WTC11 (cell line): Measurements from ENCODE around the gene INO80B. TPM values are rescaled to one million over a fixed set of nuclear protein-coding genes. Genes with fewer than 3 reads are reported as not detected.

Experiments used
- ATAC-seq: fragments of 200-7000 bp; cut with Tn5 transposase; 2 replicates; pipeline ENCODE4 v1.10.0; 2021; ENCODE audit warnings: mild to moderate bottlenecking, moderate library complexity
- CTCF ChIA-PET: fragments of 300-600 bp; sonication (Branson Sonifier 250); formaldehyde crosslinking; loops from one replicate; lab custom pipeline; 2021; ENCODE audit warnings: antibody characterized with exemption; lab: Charles Lee
- POLR2A ChIA-PET: fragments of 350-600 bp; sonication (Branson Sonifier 250); formaldehyde crosslinking; loops from one replicate; lab custom pipeline; 2021; ENCODE audit warnings: antibody characterized with exemption; lab: Charles Lee
- DNase-seq: peaks from one replicate; pipeline ENCODE4 v3.0.0; 2021; ENCODE audit warnings: low spot score
- H3K27ac Mint-ChIP-seq: 2 replicates; pipeline ENCODE4 v1.8.0; 2021; ENCODE audit warnings: mixed read lengths
- H3K27me3 Mint-ChIP-seq: 2 replicates; pipeline ENCODE4 v1.8.0; 2021; ENCODE audit warnings: low read depth, mild to moderate bottlenecking, moderate library complexity, mixed read lengths
- H3K36me3 Mint-ChIP-seq: 2 replicates; pipeline ENCODE4 v1.8.0; 2021; ENCODE audit warnings: mixed read lengths
- H3K4me1 Mint-ChIP-seq: 2 replicates; pipeline ENCODE4 v1.8.0; 2022; ENCODE audit warnings: mixed read lengths
- H3K4me3 Mint-ChIP-seq: 2 replicates; pipeline ENCODE4 v1.8.0; 2021; ENCODE audit warnings: mild to moderate bottlenecking, moderate library complexity, mixed read lengths
- H3K9me3 Mint-ChIP-seq: 2 replicates; pipeline ENCODE4 v1.8.0; 2021; ENCODE audit warnings: mixed read lengths
- CTCF ChIP-seq: fragments of 200-600 bp; IDR thresholded peaks from 2 replicates; pipeline ENCODE4 v1.8.0; 2022; ENCODE audit warnings: antibody characterized with exemption
- EMX1 ChIP-seq: fragments of 250-450 bp; sonication (Bioruptor Pico); IDR thresholded peaks from 2 replicates; pipeline ENCODE4 v1.8.0; 2021; ENCODE audit warnings: mild to moderate bottlenecking
- ESRRA ChIP-seq: sonication (generic); formaldehyde crosslinking; IDR thresholded peaks from 2 replicates; pipeline ENCODE4 v1.8.1; 2022; ENCODE audit warnings: mild to moderate bottlenecking, missing genetic modification reagents, borderline replicate concordance
- FOXP1 ChIP-seq: sonication (generic); formaldehyde crosslinking; IDR thresholded peaks from 2 replicates; pipeline ENCODE4 v1.8.0; 2022; ENCODE audit warnings: missing genetic modification reagents, mild to moderate bottlenecking, moderate library complexity, borderline replicate concordance
- HMGXB4 ChIP-seq: sonication (generic); formaldehyde crosslinking; IDR thresholded peaks from 2 replicates; pipeline ENCODE4 v1.8.1; 2023; ENCODE audit warnings: mild to moderate bottlenecking, moderate library complexity, missing genetic modification reagents
- MYBL2 ChIP-seq: sonication (generic); formaldehyde crosslinking; IDR thresholded peaks from 2 replicates; pipeline ENCODE4 v1.8.1; 2023; ENCODE audit warnings: mild to moderate bottlenecking, moderate library complexity, missing genetic modification reagents
- NFYB ChIP-seq: sonication (generic); formaldehyde crosslinking; conservative IDR thresholded peaks from 2 replicates; pipeline ENCODE4 v1.8.0; 2022; ENCODE audit warnings: low read depth, missing genetic modification reagents
- NR1H2 ChIP-seq: sonication (generic); formaldehyde crosslinking; IDR thresholded peaks from 2 replicates; pipeline ENCODE4 v1.9.0; 2021; ENCODE audit warnings: mild to moderate bottlenecking, moderate library complexity, missing genetic modification reagents
- NR3C1 ChIP-seq: sonication (generic); formaldehyde crosslinking; conservative IDR thresholded peaks from 2 replicates; pipeline ENCODE4 v1.8.1; 2023; ENCODE audit warnings: low read depth, mild to moderate bottlenecking, missing genetic modification reagents
- PRRX2 ChIP-seq: fragments of 250-450 bp; sonication (Bioruptor Pico); IDR thresholded peaks from 2 replicates; pipeline ENCODE4 v1.8.0; 2021; ENCODE audit warnings: mild to moderate bottlenecking
- RELA ChIP-seq: sonication (generic); formaldehyde crosslinking; IDR thresholded peaks from 2 replicates; pipeline ENCODE4 v1.8.1; 2022; ENCODE audit warnings: missing genetic modification reagents, mild to moderate bottlenecking, borderline replicate concordance
- TP53 ChIP-seq: sonication (generic); formaldehyde crosslinking; IDR thresholded peaks from 2 replicates; pipeline ENCODE4 v1.8.1; 2023; ENCODE audit warnings: mild to moderate bottlenecking, missing genetic modification reagents
- ZBTB43 ChIP-seq: sonication (generic); formaldehyde crosslinking; IDR thresholded peaks from 2 replicates; pipeline ENCODE4 v1.8.1; 2023; ENCODE audit warnings: mild to moderate bottlenecking, missing genetic modification reagents
- ZNF232 ChIP-seq: sonication (generic); formaldehyde crosslinking; IDR thresholded peaks from 2 replicates; pipeline ENCODE4 v1.8.0; 2022; ENCODE audit warnings: mild to moderate bottlenecking, missing genetic modification reagents
- ZNF396 ChIP-seq: fragments of 250-450 bp; sonication (Bioruptor Pico); IDR thresholded peaks from 2 replicates; pipeline ENCODE4 v1.8.0; 2021; ENCODE audit warnings: mild to moderate bottlenecking, moderate library complexity, borderline replicate concordance
- ZNF423 ChIP-seq: fragments of 250-450 bp; sonication (Bioruptor Pico); IDR thresholded peaks from 2 replicates; pipeline ENCODE4 v2.1.2; 2022; ENCODE audit warnings: mild to moderate bottlenecking, moderate library complexity
- ZNF425 ChIP-seq: fragments of 250-450 bp; sonication (Bioruptor Pico); conservative IDR thresholded peaks from 2 replicates; pipeline ENCODE4 v1.9.0; 2021; ENCODE audit warnings: mild to moderate bottlenecking
- total RNA-seq: library from RNA; stranded (reverse); gene quantifications from 3 replicates; pipeline ENCODE4 v1.2.3, GENCODE V29; 2021
- TF ChIP-seq, protein P1 (sequence below): sonication (generic); formaldehyde crosslinking; conservative IDR thresholded peaks from 2 replicates; pipeline ENCODE4 v1.8.1; 2023; ENCODE audit warnings: mild to moderate bottlenecking, low read depth, missing genetic modification reagents, moderate library complexity
- TF ChIP-seq, protein P2 (sequence below): sonication (generic); formaldehyde crosslinking; IDR thresholded peaks from 2 replicates; pipeline ENCODE4 v1.8.1; 2022; ENCODE audit warnings: mild to moderate bottlenecking, missing genetic modification reagents, moderate library complexity, borderline replicate concordance

The INO80B gene
- total RNA-seq, 1 experiment from 2014 or later: 20.2 TPM

GRCh38 chr2:74472945-74473258, 18.0 kb downstream of the INO80B start (continued):
- TF ChIP-seq PRRX2 (CRISPR knock-in tag) (no peak), TP53 (CRISPR knock-in tag) (no peak), ZNF423 (no peak), HMGXB4 (no peak), ZBTB43 (CRISPR knock-in tag) (no peak)
- TF ChIP-seq, protein P1, sequence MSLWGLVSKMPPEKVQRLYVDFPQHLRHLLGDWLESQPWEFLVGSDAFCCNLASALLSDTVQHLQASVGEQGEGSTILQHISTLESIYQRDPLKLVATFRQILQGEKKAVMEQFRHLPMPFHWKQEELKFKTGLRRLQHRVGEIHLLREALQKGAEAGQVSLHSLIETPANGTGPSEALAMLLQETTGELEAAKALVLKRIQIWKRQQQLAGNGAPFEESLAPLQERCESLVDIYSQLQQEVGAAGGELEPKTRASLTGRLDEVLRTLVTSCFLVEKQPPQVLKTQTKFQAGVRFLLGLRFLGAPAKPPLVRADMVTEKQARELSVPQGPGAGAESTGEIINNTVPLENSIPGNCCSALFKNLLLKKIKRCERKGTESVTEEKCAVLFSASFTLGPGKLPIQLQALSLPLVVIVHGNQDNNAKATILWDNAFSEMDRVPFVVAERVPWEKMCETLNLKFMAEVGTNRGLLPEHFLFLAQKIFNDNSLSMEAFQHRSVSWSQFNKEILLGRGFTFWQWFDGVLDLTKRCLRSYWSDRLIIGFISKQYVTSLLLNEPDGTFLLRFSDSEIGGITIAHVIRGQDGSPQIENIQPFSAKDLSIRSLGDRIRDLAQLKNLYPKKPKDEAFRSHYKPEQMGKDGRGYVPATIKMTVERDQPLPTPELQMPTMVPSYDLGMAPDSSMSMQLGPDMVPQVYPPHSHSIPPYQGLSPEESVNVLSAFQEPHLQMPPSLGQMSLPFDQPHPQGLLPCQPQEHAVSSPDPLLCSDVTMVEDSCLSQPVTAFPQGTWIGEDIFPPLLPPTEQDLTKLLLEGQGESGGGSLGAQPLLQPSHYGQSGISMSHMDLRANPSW: no peak

GRCh38 chr2:74474481-74474880, 19.6 kb downstream of the INO80B start:
- H3K9me3 Mint-ChIP-seq: no peaks in the 10 kb centered on the region
- peaks cover 11% of the 10 kb centered on the region for H3K4me1 Mint-ChIP-seq
- H3K36me3 Mint-ChIP-seq: peaks cover 18% of the 10 kb centered on the region
- ChIA-PET CTCF (interaction anchor here (0.7 to 2.6 kb wide), 7 partner anchors 8 to 158 kb away, joined by 3 to 23 read pairs (median 5); partner anchors contain the start of genes AUP1, CCDC142, HTRA2 and MOGS), POLR2A (no interaction called here)
- no peak overlapping the region for H3K27ac Mint-ChIP-seq
- ATAC-seq (no peak), DNase-seq (no peak)
- H3K4me3 Mint-ChIP-seq: no peak overlapping the region
- no peaks in the 10 kb centered on the region for H3K27me3 Mint-ChIP-seq
- TF ChIP-seq NFYB (CRISPR knock-in tag) (no peak), EMX1 (CRISPR knock-in tag) (no peak), MYBL2 (CRISPR knock-in tag) (no peak), ZNF232 (CRISPR knock-in tag) (no peak), ZNF396 (CRISPR knock-in tag) (no peak), NR3C1 (CRISPR knock-in tag) (no peak), RELA (CRISPR knock-in tag) (no peak), FOXP1 (CRISPR knock-in tag) (no peak), ESRRA (CRISPR knock-in tag) (no peak)
- TF ChIP-seq, protein P2, sequence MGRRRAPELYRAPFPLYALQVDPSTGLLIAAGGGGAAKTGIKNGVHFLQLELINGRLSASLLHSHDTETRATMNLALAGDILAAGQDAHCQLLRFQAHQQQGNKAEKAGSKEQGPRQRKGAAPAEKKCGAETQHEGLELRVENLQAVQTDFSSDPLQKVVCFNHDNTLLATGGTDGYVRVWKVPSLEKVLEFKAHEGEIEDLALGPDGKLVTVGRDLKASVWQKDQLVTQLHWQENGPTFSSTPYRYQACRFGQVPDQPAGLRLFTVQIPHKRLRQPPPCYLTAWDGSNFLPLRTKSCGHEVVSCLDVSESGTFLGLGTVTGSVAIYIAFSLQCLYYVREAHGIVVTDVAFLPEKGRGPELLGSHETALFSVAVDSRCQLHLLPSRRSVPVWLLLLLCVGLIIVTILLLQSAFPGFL (CRISPR knock-in tag): no peak
- TF ChIP-seq, all 79 proteins: peak for 0

- peak; percentile 13; the same call in 1 of the 2 replicates for ATAC-seq
- Mint-ChIP-seq H3K4me1 (peaks cover 11% of the 10 kb centered on the region), H3K27me3 (no peaks in the 10 kb centered on the region), H3K4me3 (no peak overlapping the region), H3K36me3 (peaks cover 20% of the 10 kb centered on the region), H3K27ac (no peak overlapping the region), H3K9me3 (no peaks in the 10 kb centered on the region)
- DNase-seq: peak; percentile 77
- CTCF ChIA-PET: interaction anchor here (0.8 to 2.6 kb wide), 8 partner anchors 8 to 157 kb away, joined by 3 to 23 read pairs (median 4); partner anchors contain the start of genes CCDC142, DQX1, MOGS and TTC31
- no peak for TF ChIP-seq NR1H2
- no peak for TF ChIP-seq ZNF425 (CRISPR knock-in tag)
- peak; percentile 56 for TF ChIP-seq CTCF
- POLR2A ChIA-PET: no interaction called here
Measured at GRCh38 chr2:74474899-74475298, 20.0 kb downstream of the INO80B start.
